ENCODE results near the gene FADS3. TPM values are rescaled to one million over a fixed set of nuclear protein-coding genes. Genes with fewer than 3 reads are reported as not detected.
A peak's percentile ranks its signal among the peaks of the same experiment; 100 is the strongest.

Gene FADS3
- total RNA-seq, 1 donor from 2014 or later = 10.1 TPM

DNA sequence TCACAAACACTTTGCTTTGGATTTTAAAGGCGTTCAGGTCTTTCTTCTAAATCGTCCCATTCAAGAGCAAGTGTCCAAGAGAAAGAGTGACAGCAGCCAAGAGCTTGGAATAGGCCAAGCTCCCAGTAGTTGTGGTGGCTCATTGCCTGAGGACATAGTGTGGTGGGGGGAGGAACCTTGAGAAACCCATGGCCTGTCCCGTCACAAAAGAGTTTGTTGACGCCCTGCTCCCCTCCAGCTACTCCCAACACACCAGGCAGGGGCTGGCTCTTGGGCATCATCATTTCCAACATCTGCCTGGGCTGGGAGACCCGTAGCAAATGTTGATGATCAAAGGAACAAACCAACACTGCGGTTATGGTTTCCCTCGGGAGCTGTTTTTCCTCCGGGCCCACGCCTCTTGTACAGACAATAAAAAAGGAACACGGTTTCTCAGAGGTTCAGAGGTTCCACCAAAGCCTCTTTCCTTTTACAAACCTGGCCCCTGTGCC lies 20.8 kb downstream of the FADS3 start:
- Mint-ChIP-seq H3K4me3 (peak overlapping the region; percentile 58), H3K4me1 (peaks cover 22% of the 10 kb centered on the region), H3K9me3 (no peaks in the 10 kb centered on the region), H3K36me3 (peaks cover 5% of the 10 kb centered on the region), H3K27ac (peak overlapping the region; percentile 90), H3K27me3 (ENCODE audit: insufficient read depth, low read depth) (peaks cover 8% of the 10 kb centered on the region)
- H3K4me3 ChIP-seq = no peak overlapping the region
- H3K36me3 ChIP-seq = no peaks in the 10 kb centered on the region
- no peak overlapping the region for H2AFZ ChIP-seq (replicated peaks)
- peaks cover 15% of the 10 kb centered on the region for H4K20me1 ChIP-seq (ENCODE audit: low read depth)
- peaks cover 18% of the 10 kb centered on the region for H3F3A ChIP-seq (ENCODE audit: low read depth)
- TF ChIP-seq, protein P1, sequence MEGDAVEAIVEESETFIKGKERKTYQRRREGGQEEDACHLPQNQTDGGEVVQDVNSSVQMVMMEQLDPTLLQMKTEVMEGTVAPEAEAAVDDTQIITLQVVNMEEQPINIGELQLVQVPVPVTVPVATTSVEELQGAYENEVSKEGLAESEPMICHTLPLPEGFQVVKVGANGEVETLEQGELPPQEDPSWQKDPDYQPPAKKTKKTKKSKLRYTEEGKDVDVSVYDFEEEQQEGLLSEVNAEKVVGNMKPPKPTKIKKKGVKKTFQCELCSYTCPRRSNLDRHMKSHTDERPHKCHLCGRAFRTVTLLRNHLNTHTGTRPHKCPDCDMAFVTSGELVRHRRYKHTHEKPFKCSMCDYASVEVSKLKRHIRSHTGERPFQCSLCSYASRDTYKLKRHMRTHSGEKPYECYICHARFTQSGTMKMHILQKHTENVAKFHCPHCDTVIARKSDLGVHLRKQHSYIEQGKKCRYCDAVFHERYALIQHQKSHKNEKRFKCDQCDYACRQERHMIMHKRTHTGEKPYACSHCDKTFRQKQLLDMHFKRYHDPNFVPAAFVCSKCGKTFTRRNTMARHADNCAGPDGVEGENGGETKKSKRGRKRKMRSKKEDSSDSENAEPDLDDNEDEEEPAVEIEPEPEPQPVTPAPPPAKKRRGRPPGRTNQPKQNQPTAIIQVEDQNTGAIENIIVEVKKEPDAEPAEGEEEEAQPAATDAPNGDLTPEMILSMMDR (IDR thresholded peaks at IDR 0.05) = no peak
- TF ChIP-seq EZH2phosphoT487 (IDR thresholded peaks at IDR 0.05) = no peak
- no peak for TF ChIP-seq EZH2 (IDR thresholded peaks at IDR 0.05)
- no peak overlapping the region for H3K27ac ChIP-seq
- H3K9me3 ChIP-seq (ENCODE audit: low read depth) = no peaks in the 10 kb centered on the region
- peaks cover 7% of the 10 kb centered on the region for H3K4me1 ChIP-seq
- no peak overlapping the region for H3K4me2 ChIP-seq
- no peaks in the 10 kb centered on the region for H3K79me2 ChIP-seq (ENCODE audit: low read depth)
- H3K9ac ChIP-seq = no peak overlapping the region
- no peak for DNase-seq (ENCODE audit: low spot score)
- H3K27me3 ChIP-seq = peaks cover 14% of the 10 kb centered on the region

DNA sequence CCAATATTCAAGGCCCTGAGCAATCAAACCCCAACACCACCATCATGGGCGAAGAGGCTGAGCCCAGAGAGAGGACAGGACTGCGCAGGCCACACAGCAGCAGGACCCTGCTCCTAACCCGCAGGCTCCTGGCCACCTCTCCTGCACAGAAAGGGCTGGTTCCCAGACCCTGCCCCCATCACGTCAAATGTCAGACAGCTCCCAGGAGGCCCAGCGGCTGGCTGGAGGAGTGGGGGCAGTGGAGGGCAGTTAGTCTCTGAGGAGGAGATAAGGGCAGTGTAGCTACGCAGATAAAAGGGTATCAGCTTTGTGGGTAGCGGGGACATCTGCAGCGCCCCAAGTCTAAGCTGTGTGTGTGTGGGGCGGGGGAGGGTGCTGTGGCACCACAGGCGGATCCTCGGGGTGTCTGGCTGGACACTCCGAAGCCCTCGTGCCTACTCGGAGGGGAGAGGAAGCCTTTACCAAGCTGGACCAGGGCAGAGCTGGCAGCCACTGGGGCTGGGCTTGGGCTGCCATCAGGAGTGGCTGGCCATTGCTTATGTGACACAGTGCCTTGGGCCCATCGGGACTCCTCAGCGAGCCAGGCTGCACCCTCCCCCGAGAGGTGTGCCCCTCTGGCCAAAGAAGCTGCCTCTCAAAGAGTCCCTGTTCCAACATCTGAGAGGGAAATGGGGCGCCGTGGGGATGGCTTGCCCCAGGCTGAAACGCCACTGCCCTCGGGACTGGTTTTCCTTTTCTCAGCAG lies 21.5 kb downstream of the FADS3 start:
- TF ChIP-seq, protein P1 (IDR thresholded peaks at IDR 0.05) = no peak
- TF ChIP-seq EZH2 (IDR thresholded peaks at IDR 0.05) = no peak
- no peak overlapping the region for H2AFZ ChIP-seq (replicated peaks)
- Mint-ChIP-seq H3K27me3 (ENCODE audit: insufficient read depth, low read depth) (peaks cover 8% of the 10 kb centered on the region), H3K4me3 (no peak overlapping the region), H3K4me1 (peaks cover 22% of the 10 kb centered on the region), H3K36me3 (peaks cover 7% of the 10 kb centered on the region), H3K27ac (no peak overlapping the region), H3K9me3 (no peaks in the 10 kb centered on the region)
- H3F3A ChIP-seq (ENCODE audit: low read depth) = peaks cover 22% of the 10 kb centered on the region
- no peak overlapping the region for H3K4me3 ChIP-seq
- H3K9ac ChIP-seq = no peak overlapping the region
- DNase-seq (ENCODE audit: low spot score) = peak; percentile 28
- peaks cover 14% of the 10 kb centered on the region for H3K27me3 ChIP-seq
- no peaks in the 10 kb centered on the region for H3K79me2 ChIP-seq (ENCODE audit: low read depth)
- H3K27ac ChIP-seq = no peak overlapping the region
- no peaks in the 10 kb centered on the region for H3K9me3 ChIP-seq (ENCODE audit: low read depth)
- H4K20me1 ChIP-seq (ENCODE audit: low read depth) = peaks cover 15% of the 10 kb centered on the region
- peaks cover 7% of the 10 kb centered on the region for H3K4me1 ChIP-seq
- H3K4me2 ChIP-seq = no peak overlapping the region
- no peaks in the 10 kb centered on the region for H3K36me3 ChIP-seq

DNA sequence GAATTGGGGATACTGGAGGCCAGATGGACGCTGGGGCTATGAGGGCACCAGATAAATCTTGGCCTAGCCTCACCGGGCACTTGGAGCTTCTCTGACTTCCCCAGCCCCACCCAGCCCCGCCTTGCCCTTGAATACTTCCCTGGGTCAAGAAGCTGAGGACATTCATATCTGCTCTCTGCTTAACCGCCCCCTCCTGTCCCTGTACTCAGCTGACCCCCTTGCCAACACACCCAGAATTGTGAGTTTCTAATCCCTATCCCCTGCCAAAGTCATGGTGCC lies 22.0 kb downstream of the FADS3 start:
- Histone ChIP-seq H3K4me1 (peaks cover 7% of the 10 kb centered on the region), H2AFZ (replicated peaks) (no peak overlapping the region), H4K20me1 (ENCODE audit: low read depth) (peaks cover 15% of the 10 kb centered on the region), H3K9me3 (ENCODE audit: low read depth) (no peaks in the 10 kb centered on the region), H3K79me2 (ENCODE audit: low read depth) (no peaks in the 10 kb centered on the region), H3K27me3 (peaks cover 14% of the 10 kb centered on the region), H3K9ac (no peak overlapping the region), H3K36me3 (no peaks in the 10 kb centered on the region), H3K27ac (no peak overlapping the region), H3K4me3 (no peak overlapping the region), H3K4me2 (no peak overlapping the region), H3F3A (ENCODE audit: low read depth) (peaks cover 26% of the 10 kb centered on the region)
- Mint-ChIP-seq H3K36me3 (peaks cover 11% of the 10 kb centered on the region), H3K27me3 (ENCODE audit: insufficient read depth, low read depth) (peaks cover 8% of the 10 kb centered on the region), H3K4me3 (no peak overlapping the region), H3K4me1 (peaks cover 22% of the 10 kb centered on the region), H3K27ac (no peak overlapping the region), H3K9me3 (no peaks in the 10 kb centered on the region)
- TF ChIP-seq EZH2 (IDR thresholded peaks at IDR 0.05) = no peak
- TF ChIP-seq, protein P1 (IDR thresholded peaks at IDR 0.05) = no peak
- no peak for TF ChIP-seq EZH2phosphoT487 (IDR thresholded peaks at IDR 0.05)
- DNase-seq (ENCODE audit: low spot score) = no peak
